Activated CD8-positive, alpha-beta memory T cell treated with anti-CD3 and anti-CD28 coated beads, Interleukin-2, amount 50 U/mL, for 24 hours (primary cell): ENCODE data around the gene USP17L17.
"Not testable (repeated sequence)": the region's sequence is repeated elsewhere in the genome, so short reads cannot be mapped to it uniquely, and the experiment has no call there.

Experiments
- DNase-seq: peaks from one replicate; pipeline ENCODE4 v3.0.0-alpha.2; 2020; ENCODE audit errors: extremely low read depth

The USP17L17 gene

GRCh38 chr4:9243579-9243978 lies at the start of gene USP17L17:
USP17L17 (plus strand) TSS chr4:9243879; CDS start chr4:9243879, 0 bp downstream.
- not testable (repeated sequence) for DNase-seq

GRCh38 chr4:9210357-9210756 lies 33.3 kb upstream of the USP17L17 start, which contains the start of gene USP17L10:
USP17L10 (plus strand) TSS chr4:9210657; CDS start chr4:9210657, 0 bp downstream.
- not testable (repeated sequence) for DNase-seq

GRCh38 chr4:9214701-9215100 lies 29.0 kb upstream of the USP17L17 start:
- DNase-seq = not testable (repeated sequence)

GRCh38 chr4:9215105-9215504 lies 28.6 kb upstream of the USP17L17 start, which contains the start of gene USP17L11:
USP17L11 (plus strand) TSS chr4:9215405; CDS start chr4:9215405, 0 bp downstream.
- DNase-seq = not testable (repeated sequence)

- not testable (repeated sequence) for DNase-seq
Measured at GRCh38 chr4:9219852-9220251, 23.8 kb upstream of the USP17L17 start, which contains the start of gene USP17L12. USP17L12 (plus strand) TSS chr4:9220152; CDS start chr4:9220152, 0 bp downstream.

- not testable (repeated sequence) for DNase-seq
Measured at GRCh38 chr4:9224596-9224995, 19.1 kb upstream of the USP17L17 start, which contains the start of gene USP17L13. USP17L13 (plus strand) TSS chr4:9224896; CDS start chr4:9224896, 0 bp downstream.

GRCh38 chr4:9230249-9230648 lies 13.4 kb upstream of the USP17L17 start:
- DNase-seq = not testable (repeated sequence)

GRCh38 chr4:9234085-9234484 lies 9.6 kb upstream of the USP17L17 start, which contains the start of gene USP17L15:
USP17L15 (plus strand) TSS chr4:9234385; CDS start chr4:9234385, 0 bp downstream.
- DNase-seq = not testable (repeated sequence)

GRCh38 chr4:9238461-9238860 lies 5.2 kb upstream of the USP17L17 start:
- not testable (repeated sequence) for DNase-seq

- not testable (repeated sequence) for DNase-seq
Measured at GRCh38 chr4:9247953-9248680, 4.4 kb downstream of the USP17L17 start, which contains the start of gene USP17L18. USP17L18 (plus strand) TSS chr4:9248630; CDS start chr4:9248630, 0 bp downstream.

GRCh38 chr4:9253078-9253477 lies 9.4 kb downstream of the USP17L17 start, which contains the start of gene USP17L19:
USP17L19 (plus strand) TSS chr4:9253378; CDS start chr4:9253378, 0 bp downstream.
- DNase-seq = not testable (repeated sequence)

- not testable (repeated sequence) for DNase-seq
Measured at GRCh38 chr4:9257824-9258223, 14.1 kb downstream of the USP17L17 start, which contains the start of gene USP17L20. USP17L20 (plus strand) TSS chr4:9258124; CDS start chr4:9258124, 0 bp downstream.

- DNase-seq = not testable (repeated sequence)
Measured at GRCh38 chr4:9262572-9262971, 18.9 kb downstream of the USP17L17 start, which contains the start of gene USP17L21. USP17L21 (plus strand) TSS chr4:9262872; CDS start chr4:9262872, 0 bp downstream.

GRCh38 chr4:9267319-9267718 lies 23.6 kb downstream of the USP17L17 start, which contains the start of gene USP17L22:
USP17L22 (plus strand) TSS chr4:9267619; CDS start chr4:9267619, 0 bp downstream.
- not testable (repeated sequence) for DNase-seq

- not testable (repeated sequence) for DNase-seq
Measured at GRCh38 chr4:9271719-9272118, 28.0 kb downstream of the USP17L17 start.
